IPS DF 6.9 (cell line): ENCODE results near the gene CSNK1D.

ENCODE experiments used
- DNase-seq: peaks from one replicate; pipeline ENCODE4 v3.0.0-alpha.2; 2013; ENCODE audit warnings: low read depth, low spot score
- H3K27ac ChIP-seq: one replicate; pipeline ENCODE4 v1.5.1; 2013; ENCODE audit warnings: low read length, control low read depth
- H3K27me3 ChIP-seq: 2 replicates; pipeline ENCODE4 v1.6.1; 2013; ENCODE audit warnings: mild to moderate bottlenecking, low read length; ENCODE audit not compliant: control insufficient read depth, insufficient read depth
- H3K36me3 ChIP-seq: 2 replicates; pipeline ENCODE4 v1.6.1; 2013; ENCODE audit warnings: low read length; ENCODE audit not compliant: control insufficient read depth, insufficient read depth
- H3K4me1 ChIP-seq: 2 replicates; pipeline ENCODE4 v1.6.1; 2013; ENCODE audit warnings: low read length; ENCODE audit not compliant: control insufficient read depth, insufficient read depth
- H3K4me3 ChIP-seq: 2 replicates; pipeline ENCODE4 v1.5.1; 2013; ENCODE audit warnings: mild to moderate bottlenecking, low read length
- H3K9me3 ChIP-seq: 2 replicates; pipeline ENCODE4 v1.6.1; 2013; ENCODE audit warnings: low read length, inconsistent platforms; ENCODE audit not compliant: control insufficient read depth, insufficient read depth
- WGBS: extraction: QIAGEN DNeasy Blood & Tissue Kit; methylation state at CpG from one replicate; pipeline ENCODE4 v1.1.7; 2013; ENCODE audit warnings: mixed read lengths, missing lambda C conversion rate; ENCODE audit not compliant: insufficient read length, insufficient coverage; 5-methylcytosine and 5-hydroxymethylcytosine counted together

CSNK1D gene

GRCh38 chr17:82231312-82231561 lies 42.3 kb downstream of the CSNK1D start:
- no peaks in the 10 kb centered on the region for H3K9me3 ChIP-seq
- H3K4me3 ChIP-seq = peak overlapping the region; percentile 30; the same call in 1 of the 2 replicates
- H3K27ac ChIP-seq = no peak overlapping the region
- H3K36me3 ChIP-seq = no peaks in the 10 kb centered on the region
- DNase-seq = no peak
- H3K27me3 ChIP-seq = peaks cover 18% of the 10 kb centered on the region
- WGBS = no CpG with 5 or more reads among the region's 18 CpGs
- peaks cover 6% of the 10 kb centered on the region; the same call in 1 of the 2 replicates for H3K4me1 ChIP-seq

GRCh38 chr17:82230609-82231311 lies 42.7 kb downstream of the CSNK1D start:
- DNase-seq = no peak
- peaks cover 6% of the 10 kb centered on the region; the same call in 1 of the 2 replicates for H3K4me1 ChIP-seq
- peak overlapping the region; percentile 30; the same call in 1 of the 2 replicates for H3K4me3 ChIP-seq
- H3K9me3 ChIP-seq = no peaks in the 10 kb centered on the region
- H3K27ac ChIP-seq = no peak overlapping the region
- no peaks in the 10 kb centered on the region for H3K36me3 ChIP-seq
- no CpG with 5 or more reads among the region's 76 CpGs for WGBS
- peaks cover 18% of the 10 kb centered on the region for H3K27me3 ChIP-seq

- Histone ChIP-seq H3K9me3 (no peaks in the 10 kb centered on the region), H3K27ac (no peak overlapping the region), H3K4me1 (peaks cover 6% of the 10 kb centered on the region; the same call in 1 of the 2 replicates), H3K36me3 (no peaks in the 10 kb centered on the region), H3K27me3 (peaks cover 18% of the 10 kb centered on the region), H3K4me3 (peak overlapping the region; percentile 45; the same call in 1 of the 2 replicates)
- WGBS = no CpG with 5 or more reads among the region's 28 CpGs
- no peak for DNase-seq
Measured at GRCh38 chr17:82229698-82230608, 43.5 kb downstream of the CSNK1D start.

DNA sequence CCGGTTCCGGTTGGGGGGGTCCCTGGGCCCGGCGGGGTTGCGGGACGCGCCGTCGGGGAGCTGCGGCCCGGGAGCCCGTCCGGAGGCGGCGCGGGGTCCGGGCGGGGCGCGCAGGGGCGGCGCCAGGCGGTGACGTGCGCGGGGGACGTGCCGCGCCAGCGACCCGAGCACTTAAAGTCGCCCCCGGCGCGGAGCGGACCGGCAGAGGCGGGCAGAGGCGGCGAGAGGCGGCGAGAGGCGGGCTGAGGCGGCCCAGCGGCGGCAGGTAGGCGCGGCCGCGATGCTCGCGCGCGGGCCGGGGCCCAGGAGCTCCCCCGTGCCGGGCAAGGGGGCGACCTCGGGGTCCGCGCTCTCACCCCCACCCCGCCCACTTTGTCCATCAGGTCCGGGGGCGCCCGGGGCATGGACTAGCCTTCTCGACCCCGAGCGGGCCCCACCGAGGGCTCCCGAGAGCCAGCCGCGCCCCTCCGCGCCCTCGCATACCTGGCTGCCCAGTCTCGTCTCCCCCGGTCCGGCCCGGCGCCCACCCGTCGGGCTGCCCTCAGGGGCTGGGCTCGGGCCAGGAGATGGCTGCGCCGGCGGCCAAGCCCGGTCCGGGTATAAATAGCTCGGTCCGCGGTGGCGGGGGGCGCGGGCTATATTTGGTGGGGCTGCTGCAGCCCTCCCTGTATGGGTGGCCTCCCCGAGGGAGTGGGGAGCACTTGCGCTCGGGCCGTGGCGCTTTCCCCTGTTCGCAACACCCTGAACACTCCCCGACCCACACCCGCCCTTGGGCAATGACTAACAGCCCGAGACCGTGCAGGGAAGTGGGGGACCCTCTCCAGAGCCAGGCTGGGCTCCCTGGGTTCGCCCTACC lies 44.4 kb downstream of the CSNK1D start, which contains the start of gene SLC16A3:
TSS of gene SLC16A3 (plus strand) at position 201 of the 856 bp plus-strand sequence. CDS start 6,967 bp downstream, outside the sequence.
- Histone ChIP-seq H3K4me3 (peak within 1 kb of the TSS; percentile 45; the same call in 1 of the 2 replicates), H3K27ac (no peak within 1 kb of the TSS), H3K4me1 (peaks cover 6% of the 10 kb centered on the region; the same call in 1 of the 2 replicates), H3K36me3 (no peaks in the 10 kb centered on the region), H3K27me3 (peaks cover 18% of the 10 kb centered on the region), H3K9me3 (no peaks in the 10 kb centered on the region)
- no CpG with 5 or more reads among the region's 105 CpGs for WGBS
- no peak for DNase-seq

GRCh38 chr17:82228278-82228841 lies 45.1 kb downstream of the CSNK1D start:
- DNase-seq = no peak
- Histone ChIP-seq H3K27me3 (peaks cover 18% of the 10 kb centered on the region), H3K4me3 (peak overlapping the region; percentile 45; the same call in 1 of the 2 replicates), H3K9me3 (no peaks in the 10 kb centered on the region), H3K36me3 (no peaks in the 10 kb centered on the region), H3K4me1 (peaks cover 6% of the 10 kb centered on the region; the same call in 1 of the 2 replicates), H3K27ac (no peak overlapping the region)
- no CpG with 5 or more reads among the region's 63 CpGs for WGBS

DNA sequence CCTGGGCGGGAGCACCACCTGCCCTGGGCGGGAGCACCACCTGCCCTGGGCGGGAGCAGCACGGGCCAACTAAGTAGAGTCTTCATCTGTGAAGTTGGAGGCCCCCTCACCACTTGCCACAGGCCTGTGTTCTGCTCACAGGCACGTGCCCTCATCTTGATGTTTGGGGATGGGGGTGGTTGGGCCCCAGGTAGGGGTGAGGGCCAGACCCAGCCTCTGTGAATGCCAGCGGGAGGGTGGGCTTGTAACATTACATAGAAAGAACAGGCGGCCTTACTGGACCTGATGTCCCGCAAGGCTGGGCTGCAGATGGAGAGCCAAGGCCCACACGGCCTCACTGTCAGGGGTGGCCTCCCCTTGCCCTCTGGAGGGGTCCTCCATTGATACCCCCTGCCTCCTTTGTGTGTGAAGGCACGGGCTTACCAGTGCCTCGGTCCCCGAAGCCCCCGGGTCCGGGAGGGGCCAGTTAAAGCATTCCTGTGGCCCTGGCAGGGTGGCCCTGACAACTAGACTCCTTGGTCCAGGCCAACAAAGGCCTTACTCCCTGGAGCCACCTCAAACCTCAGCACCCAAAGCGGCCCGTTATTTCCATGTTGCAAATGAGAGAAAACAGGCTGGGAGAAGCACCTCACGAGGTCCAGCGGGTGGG lies 45.7 kb downstream of the CSNK1D start:
- DNase-seq = no peak
- peak overlapping the region; percentile 45; the same call in 1 of the 2 replicates for H3K4me3 ChIP-seq
- H3K36me3 ChIP-seq = no peaks in the 10 kb centered on the region
- WGBS = no CpG with 5 or more reads among the region's 18 CpGs
- H3K27me3 ChIP-seq = peaks cover 18% of the 10 kb centered on the region
- no peaks in the 10 kb centered on the region for H3K9me3 ChIP-seq
- H3K4me1 ChIP-seq = peaks cover 6% of the 10 kb centered on the region; the same call in 1 of the 2 replicates
- no peak overlapping the region for H3K27ac ChIP-seq

- H3K9me3 ChIP-seq = no peaks in the 10 kb centered on the region
- WGBS = no CpG with 5 or more reads among the region's 16 CpGs
- peaks cover 2% of the 10 kb centered on the region; the same call in 1 of the 2 replicates for H3K4me1 ChIP-seq
- H3K27me3 ChIP-seq = peaks cover 18% of the 10 kb centered on the region
- no peak for DNase-seq
- H3K36me3 ChIP-seq = no peaks in the 10 kb centered on the region
- no peak overlapping the region for H3K27ac ChIP-seq
- no peak overlapping the region for H3K4me3 ChIP-seq
Measured at GRCh38 chr17:82226809-82227628, 46.5 kb downstream of the CSNK1D start.

- Histone ChIP-seq H3K27me3 (peaks cover 18% of the 10 kb centered on the region), H3K4me3 (no peak overlapping the region), H3K27ac (no peak overlapping the region), H3K36me3 (no peaks in the 10 kb centered on the region), H3K9me3 (no peaks in the 10 kb centered on the region), H3K4me1 (0 out of 2 replicates have a peak, but pooled peaks cover 2% of the 10 kb centered on the region)
- DNase-seq = no peak
- no CpG with 5 or more reads among the region's 15 CpGs for WGBS
Measured at GRCh38 chr17:82226146-82226808, 47.2 kb downstream of the CSNK1D start.
